Ovary (tissue), 9 donors: ENCODE results near the gene TRAF3IP1. TPM values are rescaled to one million over a fixed set of nuclear protein-coding genes. Genes with fewer than 3 reads are reported as not detected.
"Not testable (repeated sequence)": the region's sequence is repeated elsewhere in the genome, so short reads cannot be mapped to it uniquely, and the experiment has no call there.

ENCODE experiments used
- DNase-seq, 5 donors: peaks; one replicate each; pipeline ENCODE4 v3.0.0-alpha.2; 2019 to 2020
- H3K27ac ChIP-seq, 2 donors: fragments of 200-600 bp; one replicate each; pipeline versions ENCODE4 v1.5.1 to v1.8.0; 2019 to 2022
- H3K27me3 ChIP-seq: fragments of 200-600 bp; one replicate; pipeline ENCODE4 v1.8.0; 2022
- H3K36me3 ChIP-seq: fragments of 200-600 bp; sonication (generic); one replicate; pipeline ENCODE4 v1.5.1; 2019
- H3K4me1 ChIP-seq: one replicate; pipeline ENCODE4 v1.8.1; 2013; ENCODE audit warnings: mild to moderate bottlenecking, moderate library complexity; ENCODE audit not compliant: insufficient read depth
- H3K4me3 ChIP-seq: fragments of 200-600 bp; sonication (generic); one replicate; pipeline ENCODE4 v1.5.1; 2017
- H3K9me3 ChIP-seq, 2 donors: fragments of 200-600 bp in 1 of 2; sonication (generic) in 1 of 2; one replicate each; pipeline versions ENCODE4 v1.5.1 to v1.8.1; 2013 to 2019; ENCODE audit warnings: mild to moderate bottlenecking in 1 of 2, moderate library complexity in 1 of 2
- EP300 ChIP-seq: sonication (generic); formaldehyde crosslinking; IDR thresholded peaks from one replicate; pipeline ENCODE4 v1.6.1; 2017; ENCODE audit warnings: antibody characterized with exemption
- POLR2A ChIP-seq: fragments of 450-650 bp; IDR thresholded peaks from one replicate; pipeline ENCODE4 v1.6.1; 2017; ENCODE audit warnings: antibody characterized with exemption, mild to moderate bottlenecking, moderate library complexity
- WGBS, 3 donors: extraction: QIAGEN DNeasy Blood & Tissue Kit in 1 of 3; methylation state at CpG; one replicate each; pipeline versions ENCODE4 v1.1.5 to v1.1.7; 2013 to 2017; 5-methylcytosine and 5-hydroxymethylcytosine counted together
- intact Hi-C, 4 donors: fragments of 100-400 bp; cut with DNase I; formaldehyde crosslinking; loops; one replicate each; pipeline versions ENCODE4 v1.11.0 to v1.15.1; 2022 to 2023
- polyA plus RNA-seq, 2 donors: library from polyadenylated mRNA; stranded (reverse); fragments of 200-250 nt in 1 of 2; fragments of 350-450 nt in 1 of 2; fragmentation: Illumina TruSeq in 1 of 2; extraction: RNeasy Lipid Tissue Mini Kit (QIAGEN cat#74804) in 1 of 2; gene quantifications; one replicate each; pipeline ENCODE4 v1.2.3, GENCODE V29; 2013 to 2014
- total RNA-seq, 7 donors: library from RNA; depleted of rRNA in 2 of 7; stranded (reverse); fragments of >200 nt in 2 of 7; fragmentation: NEBNext Ultra II Directional in 3 of 7; extraction: Animal tissue kit (Norgen Biotek cat#: 25700) in 3 of 7; gene quantifications; one replicate each; pipeline versions ENCODE4 v1.1.0 to v1.2.4, GENCODE V29; 2016 to 2023
- TF ChIP-seq, protein P1 (sequence below), 3 donors: fragments of 450-650 bp in 2 of 3; fragments of 200-600 bp in 1 of 3; IDR thresholded peaks; one replicate each; pipeline versions ENCODE4 v1.5.1 to v1.8.0; 2016 to 2022; ENCODE audit warnings: antibody characterized with exemption in 3 of 3, mild to moderate bottlenecking in 1 of 3
- donor health status: DM: no; HTN: no; CAD: no; lungs with moderate emphysema.
- donor health status: DM: no; HTN: no; CAD: no.
- donor health status: Bipolar disorder and iron deficiency.
- donor health status: DM: yes; HTN: yes; CAD: no.
- donor health status: DM: no; HTN: no; CAD: no.
- donor health status: DM: yes; HTN: yes; CAD: no.

TRAF3IP1 gene
- total and polyA plus RNA-seq, 9 donors, result 7.0 to 29.2 (median 19.1) TPM

DNA sequence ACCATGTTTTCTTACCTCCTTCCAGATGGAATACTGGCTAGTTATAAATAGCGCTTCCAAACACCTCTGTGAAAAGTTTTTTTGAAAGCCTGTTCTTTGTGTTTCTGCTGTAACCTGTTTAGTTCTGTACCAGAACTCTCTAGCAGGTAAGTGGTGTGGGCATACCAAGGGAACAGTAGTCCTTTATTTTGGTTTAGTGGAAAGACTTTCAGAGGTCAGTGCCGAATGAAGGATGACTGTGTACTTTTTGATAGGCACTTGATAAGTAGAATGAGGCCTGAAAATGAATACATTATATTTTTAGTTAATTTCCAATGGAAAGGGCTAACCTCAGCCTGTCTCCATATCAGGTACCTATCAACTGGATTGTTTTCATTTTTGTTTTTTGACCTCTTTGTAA lies 78.8 kb downstream of the TRAF3IP1 start:
- Histone ChIP-seq H3K27ac (no peak overlapping the region), H3K4me1 (no peaks in the 10 kb centered on the region), H3K4me3 (no peak overlapping the region), H3K27me3 (no peaks in the 10 kb centered on the region), H3K9me3 (no peaks in the 10 kb centered on the region), H3K36me3 (no peaks in the 10 kb centered on the region)
- TF ChIP-seq POLR2A, result no peak
- TF ChIP-seq, protein P1, sequence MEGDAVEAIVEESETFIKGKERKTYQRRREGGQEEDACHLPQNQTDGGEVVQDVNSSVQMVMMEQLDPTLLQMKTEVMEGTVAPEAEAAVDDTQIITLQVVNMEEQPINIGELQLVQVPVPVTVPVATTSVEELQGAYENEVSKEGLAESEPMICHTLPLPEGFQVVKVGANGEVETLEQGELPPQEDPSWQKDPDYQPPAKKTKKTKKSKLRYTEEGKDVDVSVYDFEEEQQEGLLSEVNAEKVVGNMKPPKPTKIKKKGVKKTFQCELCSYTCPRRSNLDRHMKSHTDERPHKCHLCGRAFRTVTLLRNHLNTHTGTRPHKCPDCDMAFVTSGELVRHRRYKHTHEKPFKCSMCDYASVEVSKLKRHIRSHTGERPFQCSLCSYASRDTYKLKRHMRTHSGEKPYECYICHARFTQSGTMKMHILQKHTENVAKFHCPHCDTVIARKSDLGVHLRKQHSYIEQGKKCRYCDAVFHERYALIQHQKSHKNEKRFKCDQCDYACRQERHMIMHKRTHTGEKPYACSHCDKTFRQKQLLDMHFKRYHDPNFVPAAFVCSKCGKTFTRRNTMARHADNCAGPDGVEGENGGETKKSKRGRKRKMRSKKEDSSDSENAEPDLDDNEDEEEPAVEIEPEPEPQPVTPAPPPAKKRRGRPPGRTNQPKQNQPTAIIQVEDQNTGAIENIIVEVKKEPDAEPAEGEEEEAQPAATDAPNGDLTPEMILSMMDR (IDR thresholded peaks at IDR 0.05), result no peak
- TF ChIP-seq EP300, result no peak
- no peak for DNase-seq
- WGBS, 3 donors, result 88 to 92% (median 90%) methylated on average over 2 of the region's 2 CpGs
- intact Hi-C loops, result no loop called here

DNA sequence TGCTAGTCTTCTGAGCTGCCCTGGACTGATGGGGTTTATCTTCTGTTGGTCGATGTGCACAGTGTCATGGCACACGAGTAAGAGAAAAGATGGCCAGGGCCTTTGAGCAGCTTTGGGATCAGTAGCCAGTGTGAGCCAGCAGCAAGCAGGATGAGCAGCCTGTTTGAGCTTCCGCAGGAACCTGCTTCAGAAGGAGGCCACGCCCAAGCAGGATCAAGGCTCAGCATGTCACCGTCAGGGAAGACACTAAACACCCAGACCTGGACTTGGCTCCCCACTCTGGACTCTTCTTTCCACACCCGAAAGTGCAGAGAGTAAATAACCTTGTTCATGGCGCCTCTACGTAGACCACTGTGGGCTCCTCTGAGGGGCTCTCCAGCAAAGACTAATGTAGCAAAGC lies 81.2 kb downstream of the TRAF3IP1 start:
- intact Hi-C loops, result no loop called here
- H3K36me3 ChIP-seq, result no peaks in the 10 kb centered on the region
- no peaks in the 10 kb centered on the region for H3K27me3 ChIP-seq
- no peak overlapping the region for H3K4me3 ChIP-seq
- no peak for DNase-seq
- no peak overlapping the region for H3K27ac ChIP-seq
- TF ChIP-seq EP300 (no peak), POLR2A (no peak)
- TF ChIP-seq, protein P1 (IDR thresholded peaks at IDR 0.05), result no peak
- 89 to 93% (median 90%) methylated on average over 8 of the region's 8 CpGs for WGBS, 3 donors
- H3K4me1 ChIP-seq, result no peaks in the 10 kb centered on the region
- no peaks in the 10 kb centered on the region for H3K9me3 ChIP-seq

DNA sequence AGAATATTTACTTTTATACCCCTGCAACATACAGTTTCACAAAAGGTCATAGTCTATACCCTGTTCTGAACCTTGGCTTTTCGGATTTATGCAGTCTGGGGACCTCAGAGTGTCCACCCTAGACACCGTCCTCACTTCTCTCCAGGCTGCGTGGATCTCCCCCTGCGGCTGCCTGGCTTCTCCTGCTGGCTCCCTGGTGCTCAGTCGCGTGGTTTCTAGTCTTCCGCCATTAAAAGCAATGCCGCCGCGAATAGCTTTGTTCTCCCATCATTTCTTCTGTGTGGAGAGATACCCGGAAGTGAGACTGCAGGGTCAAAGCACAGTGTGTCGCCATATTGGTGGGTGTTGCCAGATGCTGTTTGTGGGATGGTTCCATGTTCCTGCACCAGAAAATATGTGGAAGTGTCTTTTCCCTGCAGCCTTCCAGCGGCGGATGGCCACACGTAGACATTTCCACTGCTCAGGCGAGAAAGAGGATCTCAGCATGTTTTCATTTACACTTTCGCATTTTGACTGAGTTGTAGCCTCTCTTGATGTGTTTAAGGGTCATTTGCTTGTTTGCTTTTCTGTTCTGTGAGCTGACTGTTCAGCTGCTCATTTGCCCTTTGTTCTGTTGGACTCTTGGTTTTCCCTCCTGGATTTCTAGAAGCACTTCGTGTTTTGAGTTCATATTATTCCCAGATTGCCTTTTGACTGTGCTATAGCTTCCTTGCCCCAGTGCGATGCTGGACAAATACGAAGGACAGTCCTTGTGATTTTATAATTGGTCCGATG lies 83.5 kb downstream of the TRAF3IP1 start:
- intact Hi-C loops, result no loop called here
- WGBS, 3 donors, result 95 to 96% (median 95%) methylated on average over 21 of the region's 21 CpGs

GRCh38 chr2:238404406-238405216 lies 84.3 kb downstream of the TRAF3IP1 start:
- Histone ChIP-seq H3K27ac (no peak overlapping the region), H3K4me3 (no peak overlapping the region), H3K27me3 (no peaks in the 10 kb centered on the region), H3K4me1 (no peaks in the 10 kb centered on the region), H3K9me3 (no peaks in the 10 kb centered on the region), H3K36me3 (no peaks in the 10 kb centered on the region)
- no peak for DNase-seq
- intact Hi-C loops, result no loop called here
- WGBS, 3 donors, result 85 to 91% (median 87%) methylated on average over 19 of the region's 19 CpGs
- TF ChIP-seq POLR2A (no peak), EP300 (no peak)
- TF ChIP-seq, protein P1 (IDR thresholded peaks at IDR 0.05), result no peak

More for the DNA sequence above, 83.5 kb downstream of the TRAF3IP1 start:
- Histone ChIP-seq H3K9me3 (no peaks in the 10 kb centered on the region), H3K4me3 (no peak overlapping the region), H3K27me3 (no peaks in the 10 kb centered on the region), H3K27ac (no peak overlapping the region), H3K4me1 (no peaks in the 10 kb centered on the region), H3K36me3 (no peaks in the 10 kb centered on the region)
- DNase-seq, result no peak
- TF ChIP-seq EP300 (no peak), POLR2A (no peak)

GRCh38 chr2:238405217-238405555 lies 84.9 kb downstream of the TRAF3IP1 start:
- not testable (repeated sequence) for H3K27ac ChIP-seq, H3K36me3 ChIP-seq
- 88 to 94% (median 88%) methylated on average over 4 of the region's 4 CpGs for WGBS, 3 donors

More at GRCh38 chr2:238405217-238405555, 84.9 kb downstream of the TRAF3IP1 start:
- DNase-seq, H3K4me3 ChIP-seq, H3K4me1 ChIP-seq, H3K27me3 ChIP-seq, H3K9me3 ChIP-seq, intact Hi-C loops: not testable (repeated sequence)
